H1 (cell line): Measurements from ENCODE around the gene RALGAPB. TPM values are rescaled to one million over a fixed set of nuclear protein-coding genes. Genes with fewer than 3 reads are reported as not detected.

ENCODE experiments used
- CTCF ChIA-PET: fragments of 300-600 bp; sonication (Branson Sonifier 250); formaldehyde crosslinking; loops from one replicate; lab custom pipeline; 2021; ENCODE audit not compliant: partially characterized antibody; lab: Charles Lee
- POLR2A ChIA-PET: fragments of 300-600 bp; sonication (Branson Sonifier 250); formaldehyde crosslinking; loops from one replicate; lab custom pipeline; 2021; ENCODE audit warnings: inconsistent platforms; ENCODE audit not compliant: partially characterized antibody; lab: Charles Lee
- DNase-seq, 2 experiments: peaks; one replicate each; pipeline versions ENCODE4 v3.0.0 to v3.0.0-alpha.2; 2010 to 2022; ENCODE audit warnings: low spot score in 2 of 2, low read depth in 1 of 2, mixed read lengths in 1 of 2
- FAIRE-seq: peaks from 2 replicates; lab custom pipeline; 2011; peaks lifted over from hg19 to GRCh38; lab: Jason Lieb, UNC
- H2AFZ ChIP-seq: 2 replicates; pipeline ENCODE4 v1.8.1; 2012; ENCODE audit warnings: low read length, inconsistent platforms
- H2AK5ac ChIP-seq: 2 replicates; pipeline ENCODE4 v1.6.1; 2013; ENCODE audit warnings: low read depth, low read length
- H2BK120ac ChIP-seq: replicated peaks from 2 replicates; pipeline ENCODE3; 2013; ENCODE audit warnings: low read depth, low read length, inconsistent platforms
- H2BK12ac ChIP-seq: 2 replicates; pipeline ENCODE4 v1.6.1; 2013; ENCODE audit warnings: low read depth, low read length
- H2BK15ac ChIP-seq: 2 replicates; pipeline ENCODE4 v1.6.1; 2013; ENCODE audit warnings: low read length
- H2BK20ac ChIP-seq: 2 replicates; pipeline ENCODE4 v1.6.1; 2013; ENCODE audit warnings: low read length
- H2BK5ac ChIP-seq: 2 replicates; pipeline ENCODE4 v1.6.1; 2013; ENCODE audit warnings: low read depth, low read length
- H3K14ac ChIP-seq: 2 replicates; pipeline ENCODE4 v1.6.1; 2013; ENCODE audit warnings: inconsistent platforms; ENCODE audit not compliant: insufficient read length
- H3K18ac ChIP-seq: 2 replicates; pipeline ENCODE4 v1.6.1; 2013; ENCODE audit warnings: low read length; ENCODE audit errors: extremely low read depth
- H3K23ac ChIP-seq: 2 replicates; pipeline ENCODE4 v1.6.1; 2013; ENCODE audit warnings: inconsistent platforms; ENCODE audit not compliant: insufficient read length
- H3K23me2 ChIP-seq: 2 replicates; pipeline ENCODE4 v1.6.1; 2013; ENCODE audit warnings: low read depth, low read length
- H3K27ac ChIP-seq: 2 replicates; pipeline ENCODE4 v1.6.1; 2011; ENCODE audit warnings: low read depth, low read length, inconsistent platforms
- H3K27me3 ChIP-seq, 4 experiments: replicated peaks in 1 of 4; 1 replicate in 1 of 4; 2 replicates in 3 of 4; pipeline versions ENCODE4 v1.6.1 to v1.8.1; 2011 to 2013; ENCODE audit warnings: low read length in 3 of 4, mild to moderate bottlenecking in 3 of 4, inconsistent platforms in 2 of 4, mixed read lengths in 2 of 4, moderate library complexity in 1 of 4; ENCODE audit not compliant: control insufficient read depth in 3 of 4, insufficient read depth in 3 of 4; ENCODE audit errors: extremely low read depth in 1 of 4
- H3K36me3 ChIP-seq, 4 experiments: 2 replicates each; pipeline versions ENCODE4 v1.6.1 to v1.8.1; 2011 to 2013; ENCODE audit warnings: mild to moderate bottlenecking in 4 of 4, low read length in 3 of 4, moderate library complexity in 2 of 4, control low read depth in 1 of 4, inconsistent platforms in 1 of 4; ENCODE audit not compliant: insufficient read depth in 4 of 4, control insufficient read depth in 2 of 4
- H3K4ac ChIP-seq: replicated peaks from 2 replicates; pipeline ENCODE3; 2013; ENCODE audit warnings: low read length, low read depth, mixed read lengths, inconsistent platforms; ENCODE audit not compliant: insufficient read length
- H3K4me1 ChIP-seq, 4 experiments: replicated peaks in 1 of 4; 1 replicate in 1 of 4; 2 replicates in 3 of 4; pipeline versions ENCODE4 v1.6.1 to v1.8.1; 2011 to 2013; ENCODE audit warnings: low read length in 3 of 4, inconsistent platforms in 2 of 4, mixed read lengths in 1 of 4; ENCODE audit not compliant: insufficient read depth in 4 of 4, control insufficient read depth in 3 of 4
- H3K4me2 ChIP-seq, 2 experiments: 2 replicates each; pipeline versions ENCODE4 v1.6.1 to v1.8.1; 2011 to 2013; ENCODE audit warnings: low read depth in 2 of 2, low read length in 2 of 2, control low read depth in 1 of 2, inconsistent platforms in 1 of 2, mild to moderate bottlenecking in 1 of 2; ENCODE audit not compliant: insufficient read depth in 1 of 2
- H3K4me3 ChIP-seq, 4 experiments: fragments of 200-600, 300-600 bp in 1 of 4; sonication (generic), shearing (Covaris generic), sonication (Bioruptor Twin) in 1 of 4; 2 replicates each; pipeline versions ENCODE4 v1.5.1 to v1.8.1; 2011 to 2016; ENCODE audit warnings: low read length in 4 of 4, low read depth in 3 of 4, control low read depth in 2 of 4, inconsistent platforms in 2 of 4, mild to moderate bottlenecking in 2 of 4, mixed read lengths in 1 of 4, moderate library complexity in 1 of 4; ENCODE audit not compliant: insufficient read depth in 2 of 4; ENCODE audit errors: extremely low read depth in 1 of 4
- H3K56ac ChIP-seq: replicated peaks from 2 replicates; pipeline ENCODE3; 2013; ENCODE audit warnings: low read depth, mild to moderate bottlenecking, mixed read lengths, low read length, inconsistent platforms; ENCODE audit not compliant: insufficient read length
- H3K79me1 ChIP-seq: 2 replicates; pipeline ENCODE4 v1.6.1; 2013; ENCODE audit warnings: low read depth, low read length, control low read depth
- H3K79me2 ChIP-seq, 2 experiments: 2 replicates each; pipeline versions ENCODE4 v1.6.1 to v1.8.1; 2012 to 2013; ENCODE audit warnings: low read length in 2 of 2, mild to moderate bottlenecking in 2 of 2, inconsistent platforms in 1 of 2; ENCODE audit not compliant: insufficient read depth in 2 of 2, control insufficient read depth in 1 of 2
- H3K9ac ChIP-seq, 4 experiments: replicated peaks in 1 of 4; 1 replicate in 1 of 4; 2 replicates in 3 of 4; pipeline versions ENCODE4 v1.6.1 to v1.8.1; 2011 to 2013; ENCODE audit warnings: low read depth in 3 of 4, low read length in 3 of 4, control low read depth in 2 of 4, mild to moderate bottlenecking in 2 of 4, moderate library complexity in 2 of 4, inconsistent platforms in 1 of 4; ENCODE audit errors: extremely low read depth in 1 of 4
- H3K9me3 ChIP-seq, 2 experiments: 2 replicates each; pipeline versions ENCODE4 v1.6.1 to v1.8.1; 2012 to 2013; ENCODE audit warnings: mild to moderate bottlenecking in 2 of 2, moderate library complexity in 2 of 2, control low read depth in 1 of 2, inconsistent platforms in 1 of 2, low read depth in 1 of 2, low read length in 1 of 2, mixed read lengths in 1 of 2; ENCODE audit not compliant: insufficient read depth in 2 of 2
- H4K20me1 ChIP-seq, 2 experiments: replicated peaks in 1 of 2; 2 replicates each; pipeline versions ENCODE3 to v1.8.1; 2011 to 2013; ENCODE audit warnings: inconsistent platforms in 2 of 2, low read length in 2 of 2, mild to moderate bottlenecking in 1 of 2; ENCODE audit not compliant: insufficient read depth in 2 of 2, control insufficient read depth in 1 of 2
- H4K5ac ChIP-seq: 2 replicates; pipeline ENCODE4 v1.6.1; 2013; ENCODE audit warnings: low read length, low read depth, mixed read lengths, inconsistent platforms; ENCODE audit not compliant: insufficient read length
- H4K8ac ChIP-seq: 2 replicates; pipeline ENCODE4 v1.8.0; 2013; ENCODE audit warnings: mild to moderate bottlenecking, moderate library complexity, low read length, inconsistent platforms; ENCODE audit not compliant: insufficient read depth; ENCODE audit errors: extremely low read depth
- H4K91ac ChIP-seq: replicated peaks from 2 replicates; pipeline ENCODE3; 2013; ENCODE audit warnings: low read length, mixed read lengths, inconsistent platforms; ENCODE audit not compliant: insufficient read length
- CHD1 ChIP-seq: IDR thresholded peaks from 2 replicates; pipeline ENCODE4 v1.6.1; 2012; ENCODE audit warnings: low read depth, low read length, improper control_type of control experiment
- SAP30 ChIP-seq: fragments of 300-600 bp; sonication (generic); IDR thresholded peaks from 2 replicates; pipeline ENCODE4 v1.7.1; 2012; ENCODE audit warnings: low read length, moderate library complexity, mild to moderate bottlenecking, inconsistent platforms; ENCODE audit not compliant: insufficient read depth, insufficient replicate concordance
- WGBS, 2 experiments: shearing (Covaris generic) in 1 of 2; methylation state at CpG; one replicate each; pipeline versions ENCODE4 v1.1.6 to v1.1.7; 2013 to 2015; ENCODE audit warnings: low lambda C conversion rate in 2 of 2, mixed read lengths in 2 of 2, inconsistent platforms in 1 of 2, low coverage in 1 of 2, missing lambda C conversion rate in 1 of 2; ENCODE audit not compliant: insufficient replicate concordance in 2 of 2, insufficient coverage in 1 of 2, insufficient read length in 1 of 2; ENCODE audit errors: extremely low coverage in 1 of 2, missing lambda C conversion rate in 1 of 2; 5-methylcytosine and 5-hydroxymethylcytosine counted together
- polyA plus RNA-seq, 7 experiments: library from polyadenylated mRNA; depleted of rRNA in 3 of 7; stranded (reverse) in 5 of 7; unstranded in 2 of 7; fragments of >200 nt in 5 of 7; fragments of 200-250 nt in 2 of 7; gene quantifications; 1 replicate in 5 of 7; 2 replicates in 1 of 7; 4 replicates in 1 of 7; pipeline versions ENCODE4 v1.2.1 to v1.2.3, GENCODE V29; 2011 to 2013; ENCODE audit warnings: missing spikeins in 2 of 7, mixed read lengths in 2 of 7
- total RNA-seq: library from RNA; stranded (reverse); fragmentation: NEBNext Ultra II Directional; extraction: Animal tissue kit (Norgen Biotek cat#: 25700); gene quantifications from 2 replicates; pipeline ENCODE4 v1.2.1, GENCODE V29; 2021

RALGAPB gene
- total and polyA plus RNA-seq, 2 of the 8 experiments (the other 6 are each of a cell fraction or from before 2014, with no cell fraction given), result 10.6 to 35.1 TPM

DNA sequence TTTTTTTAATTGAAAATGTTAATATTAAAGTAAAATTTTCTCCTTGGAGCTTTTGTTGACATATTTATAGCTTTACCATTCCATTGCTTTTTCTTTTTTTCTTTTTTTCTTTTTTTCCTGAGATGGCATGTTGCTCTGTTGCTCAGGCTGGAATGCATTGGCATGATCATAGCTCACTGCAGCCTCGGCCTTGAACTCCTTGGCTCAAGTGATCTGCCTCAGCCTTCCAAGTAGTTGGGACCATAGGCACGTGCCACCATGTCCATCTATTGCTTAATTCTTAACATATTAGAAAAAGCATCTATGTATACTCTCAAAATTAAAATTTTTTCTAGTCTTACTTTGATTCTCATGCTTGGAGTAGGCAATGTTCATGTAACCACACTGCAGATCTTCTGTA, 43.0 kb downstream of the RALGAPB start:
- Histone ChIP-seq H3K14ac (no peak overlapping the region), H4K91ac (no peak overlapping the region), H4K8ac (no peak overlapping the region), H3K4me1 (no peaks in the 10 kb centered on the region), H3K9ac (no peak overlapping the region), H3K27me3 (no peaks in the 10 kb centered on the region), H3K4ac (no peak overlapping the region), H3K4me2 (no peak overlapping the region), H3K23me2 (no peaks in the 10 kb centered on the region), H2BK12ac (no peak overlapping the region), H2BK15ac (no peak overlapping the region), H3K79me2 (no peaks in the 10 kb centered on the region), H2BK20ac (no peak overlapping the region), H3K56ac (no peak overlapping the region), H2BK120ac (no peak overlapping the region), H2BK5ac (no peak overlapping the region), H3K4me3 (no peak overlapping the region), H4K20me1 (no peaks in the 10 kb centered on the region), H3K18ac (no peak overlapping the region), H3K23ac (no peak overlapping the region), H3K27ac (no peak overlapping the region), H4K5ac (no peak overlapping the region), H2AK5ac (no peak overlapping the region), H2AFZ (no peak overlapping the region), H3K9me3 (no peaks in the 10 kb centered on the region), H3K36me3 (peaks cover 0 to 20% (median 12%) of the 10 kb centered on the region in 4 experiments; a peak in 5 of 8 replicates)
- CTCF ChIA-PET, result interaction anchor here (1.1 kb wide), 1 partner anchor 13 kb away, joined by 3 read pairs; no protein-coding TSS in a partner anchor
- FAIRE-seq, result no peak
- 89% methylated on average over 2 of the region's 2 CpGs; no CpG with 5 or more reads in 1 of the 2 experiments for WGBS, 2 experiments
- TF ChIP-seq CHD1 (no peak), SAP30 (no peak)
- TF ChIP-seq, all 59 proteins: peak for 0
- POLR2A ChIA-PET, result no interaction called here
- DNase-seq, result no peak
- H3K79me1 ChIP-seq, result peaks cover 2% of the 10 kb centered on the region; the same call in 1 of the 2 replicates
